Hepatocyte (in vitro differentiated cells): Measurements from ENCODE around the gene KCNJ4. TPM values are rescaled to one million over a fixed set of nuclear protein-coding genes. Genes with fewer than 3 reads are reported as not detected.

ENCODE experiments used
- DNase-seq: peaks from one replicate; pipeline ENCODE4 v3.0.0-alpha.2; 2016; ENCODE audit warnings: low spot score
- H2AFZ ChIP-seq: fragments of 200-600 bp; sonication (generic); 2 replicates; pipeline ENCODE4 v1.6.0; 2016; ENCODE audit warnings: antibody characterized with exemption, mild to moderate bottlenecking
- H3K27ac ChIP-seq: fragments of 200-600 bp; sonication (generic); 2 replicates; pipeline ENCODE4 v1.5.1; 2016; ENCODE audit warnings: mild to moderate bottlenecking
- H3K27me3 ChIP-seq: fragments of 200-600 bp; sonication (generic); 2 replicates; pipeline ENCODE4 v1.6.1; 2016
- H3K36me3 ChIP-seq: fragments of 200-600 bp; sonication (generic); replicated peaks from 2 replicates; pipeline ENCODE4 v1.5.1; 2016; ENCODE audit warnings: low read depth; ENCODE audit not compliant: insufficient read depth
- H3K4me1 ChIP-seq: fragments of 200-600 bp; sonication (generic); 2 replicates; pipeline ENCODE4 v1.5.1; 2016; ENCODE audit warnings: mild to moderate bottlenecking, moderate library complexity; ENCODE audit not compliant: insufficient read depth
- H3K4me2 ChIP-seq: fragments of 200-600 bp; sonication (generic); 2 replicates; pipeline ENCODE4 v1.6.0; 2016
- H3K4me3 ChIP-seq: fragments of 200-600 bp; sonication (generic); 2 replicates; pipeline ENCODE4 v1.5.1; 2016; ENCODE audit warnings: mild to moderate bottlenecking
- H3K79me2 ChIP-seq: fragments of 200-600 bp; sonication (generic); 2 replicates; pipeline ENCODE4 v1.6.0; 2017; ENCODE audit warnings: mild to moderate bottlenecking
- H3K9me2 ChIP-seq: fragments of 200-600 bp; sonication (generic); replicated peaks from 2 replicates; pipeline ENCODE4 v1.6.0; 2017; ENCODE audit warnings: mild to moderate bottlenecking; ENCODE audit not compliant: insufficient read depth
- H3K9me3 ChIP-seq: fragments of 200-600 bp; sonication (generic); 2 replicates; pipeline ENCODE4 v1.5.1; 2016; ENCODE audit warnings: low read depth, mild to moderate bottlenecking
- H4K20me1 ChIP-seq: fragments of 200-600 bp; sonication (generic); 2 replicates; pipeline ENCODE4 v1.6.0; 2016; ENCODE audit warnings: mild to moderate bottlenecking; ENCODE audit not compliant: insufficient read depth, poor library complexity, severe bottlenecking
- EZH2 ChIP-seq: fragments of 200-600 bp; sonication (generic); IDR thresholded peaks from 2 replicates; pipeline ENCODE4 v1.6.1; 2016; ENCODE audit warnings: antibody characterized with exemption, mild to moderate bottlenecking, borderline replicate concordance
- EZH2phosphoT487 ChIP-seq: fragments of 200-600 bp; sonication (generic); IDR thresholded peaks from one replicate; pipeline ENCODE4 v1.6.1; 2018; ENCODE audit warnings: antibody characterized with exemption, mild to moderate bottlenecking, low read depth, moderate library complexity; ENCODE audit not compliant: unreplicated experiment, severe bottlenecking
- WGBS: methylation state at CpG from one replicate; pipeline ENCODE4 v1.1.6; 2016; ENCODE audit warnings: low lambda C conversion rate; ENCODE audit errors: missing lambda C conversion rate; 5-methylcytosine and 5-hydroxymethylcytosine counted together
- polyA plus RNA-seq: library from polyadenylated mRNA; unstranded; fragments of >200 nt; fragmentation: Nextera tagmentation; extraction: Ambion mirVana; gene quantifications from 2 replicates; pipeline ENCODE4 v1.2.1, GENCODE V29; 2016
- total RNA-seq: library from RNA; depleted of rRNA; stranded (reverse); fragments of >200 nt; gene quantifications from 2 replicates; pipeline ENCODE4 v1.2.3, GENCODE V29; 2014
- TF ChIP-seq, protein P1 (sequence below): fragments of 200-600 bp; sonication (generic); IDR thresholded peaks from 2 replicates; pipeline ENCODE4 v1.5.1; 2016; ENCODE audit warnings: antibody characterized with exemption, mild to moderate bottlenecking; ENCODE audit not compliant: poor library complexity

The KCNJ4 gene
- total and polyA plus RNA-seq, 2 experiments from 2014 or later: 0.08 to 0.50 TPM

DNA sequence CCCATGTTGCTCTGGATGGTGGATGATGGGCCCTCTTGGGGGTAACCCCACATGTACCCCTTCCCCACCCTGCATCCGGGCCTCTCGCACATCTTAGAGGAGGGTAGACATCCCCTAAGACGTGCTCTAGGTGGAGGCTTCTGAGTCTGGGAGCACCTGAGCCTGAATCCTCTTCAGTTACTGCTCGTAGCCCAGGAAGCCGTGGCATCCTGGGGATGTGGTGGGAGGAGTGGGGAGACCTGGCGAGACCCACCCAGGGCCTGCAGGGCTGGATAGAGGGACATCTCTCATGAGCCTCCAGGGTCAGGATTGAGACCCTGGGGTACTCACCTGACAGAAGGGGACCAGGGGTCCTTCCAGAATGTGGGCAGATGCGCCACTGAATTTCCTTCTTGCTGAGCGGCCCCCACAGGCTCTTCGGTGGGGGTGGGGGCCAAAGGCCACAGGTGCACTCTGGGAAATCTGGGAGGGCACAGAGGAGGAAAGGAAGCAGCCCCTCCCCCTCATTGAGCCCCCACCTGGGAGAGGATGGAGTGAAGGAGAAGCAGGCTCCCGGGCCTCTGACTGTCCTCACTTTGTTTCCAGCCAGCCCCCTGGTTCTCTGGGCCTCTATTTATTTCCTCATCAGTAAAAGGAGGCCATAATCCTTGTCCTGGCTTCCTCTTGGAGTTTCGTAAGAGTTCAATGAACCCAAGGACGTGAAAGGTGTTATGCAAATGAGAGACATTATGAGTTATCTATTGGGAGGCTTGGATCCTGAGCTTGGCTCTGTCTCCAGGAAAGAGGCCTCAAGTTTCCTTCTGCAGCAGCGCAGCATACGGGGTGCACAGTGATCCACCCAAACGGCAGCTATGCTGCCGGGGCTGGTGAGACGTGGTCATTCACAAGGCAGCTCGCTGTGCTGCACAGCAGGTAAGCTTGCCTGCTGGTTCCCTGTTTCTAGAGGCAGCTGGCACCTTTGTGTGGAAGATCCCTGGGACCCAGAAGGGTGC, 31.2 kb downstream of the KCNJ4 start:
- Histone ChIP-seq H3K9me2 (no peaks in the 10 kb centered on the region), H3K36me3 (no peaks in the 10 kb centered on the region), H3K27ac (peak overlapping the region; percentile 27), H4K20me1 (no peaks in the 10 kb centered on the region), H3K4me1 (peaks cover 4% of the 10 kb centered on the region), H3K79me2 (no peaks in the 10 kb centered on the region), H3K27me3 (no peaks in the 10 kb centered on the region), H2AFZ (no peak overlapping the region), H3K4me3 (no peak overlapping the region), H3K9me3 (no peaks in the 10 kb centered on the region), H3K4me2 (no peak overlapping the region)
- TF ChIP-seq EZH2: no peak
- no peak for TF ChIP-seq EZH2phosphoT487
- TF ChIP-seq, protein P1, sequence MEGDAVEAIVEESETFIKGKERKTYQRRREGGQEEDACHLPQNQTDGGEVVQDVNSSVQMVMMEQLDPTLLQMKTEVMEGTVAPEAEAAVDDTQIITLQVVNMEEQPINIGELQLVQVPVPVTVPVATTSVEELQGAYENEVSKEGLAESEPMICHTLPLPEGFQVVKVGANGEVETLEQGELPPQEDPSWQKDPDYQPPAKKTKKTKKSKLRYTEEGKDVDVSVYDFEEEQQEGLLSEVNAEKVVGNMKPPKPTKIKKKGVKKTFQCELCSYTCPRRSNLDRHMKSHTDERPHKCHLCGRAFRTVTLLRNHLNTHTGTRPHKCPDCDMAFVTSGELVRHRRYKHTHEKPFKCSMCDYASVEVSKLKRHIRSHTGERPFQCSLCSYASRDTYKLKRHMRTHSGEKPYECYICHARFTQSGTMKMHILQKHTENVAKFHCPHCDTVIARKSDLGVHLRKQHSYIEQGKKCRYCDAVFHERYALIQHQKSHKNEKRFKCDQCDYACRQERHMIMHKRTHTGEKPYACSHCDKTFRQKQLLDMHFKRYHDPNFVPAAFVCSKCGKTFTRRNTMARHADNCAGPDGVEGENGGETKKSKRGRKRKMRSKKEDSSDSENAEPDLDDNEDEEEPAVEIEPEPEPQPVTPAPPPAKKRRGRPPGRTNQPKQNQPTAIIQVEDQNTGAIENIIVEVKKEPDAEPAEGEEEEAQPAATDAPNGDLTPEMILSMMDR: no peak
- peak; percentile 58 for DNase-seq
- 81% methylated on average over 16 of the region's 18 CpGs for WGBS

DNA sequence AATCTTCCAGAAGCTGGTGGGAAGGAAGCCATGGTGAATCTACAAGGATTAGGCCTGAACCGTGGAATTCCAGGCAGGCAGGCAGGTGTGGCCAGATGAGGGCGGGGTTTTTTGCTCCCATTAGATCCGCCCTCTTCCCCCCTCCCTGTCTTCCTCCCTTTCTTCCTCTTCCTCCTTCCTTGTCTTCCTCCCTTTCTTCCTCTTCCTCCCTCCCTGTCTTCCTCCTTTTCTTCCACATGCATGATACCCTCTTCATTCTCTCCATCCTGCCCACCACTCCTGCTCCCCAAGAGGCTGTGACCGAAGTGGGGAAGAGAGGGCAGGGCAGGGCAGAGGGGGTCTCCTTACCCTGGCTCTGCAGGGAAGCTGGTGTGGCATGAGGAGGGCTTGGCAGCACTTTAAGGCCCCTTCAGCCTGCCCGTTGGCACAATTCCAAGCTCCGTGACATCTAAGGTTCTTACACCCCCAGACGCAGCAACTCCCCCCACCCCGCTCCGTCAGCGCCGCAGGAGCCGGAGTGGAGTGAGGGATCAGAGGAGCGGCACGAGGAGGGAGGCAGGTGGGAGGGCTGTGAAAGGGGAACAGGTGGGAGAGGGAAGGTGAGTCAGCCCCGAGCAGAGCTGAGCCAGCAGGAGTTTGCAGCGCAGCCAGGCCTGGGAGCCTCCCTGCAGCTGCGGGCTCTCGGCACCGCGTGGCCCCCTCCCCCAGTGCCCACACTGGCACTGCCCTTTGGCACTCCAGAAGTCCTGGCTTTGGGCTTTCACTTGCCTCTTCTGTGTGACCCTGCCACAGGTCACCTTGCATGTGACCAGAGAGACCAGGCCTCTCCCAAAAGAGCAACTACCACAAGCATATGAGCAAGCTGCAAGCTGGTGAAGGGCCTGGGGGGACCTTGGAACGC, 32.1 kb downstream of the KCNJ4 start:
- Histone ChIP-seq H3K9me2 (no peaks in the 10 kb centered on the region), H3K27ac (no peak overlapping the region), H3K4me1 (peaks cover 4% of the 10 kb centered on the region), H3K36me3 (no peaks in the 10 kb centered on the region), H4K20me1 (no peaks in the 10 kb centered on the region), H3K9me3 (no peaks in the 10 kb centered on the region), H3K4me2 (no peak overlapping the region), H3K4me3 (no peak overlapping the region), H3K79me2 (no peaks in the 10 kb centered on the region), H2AFZ (no peak overlapping the region), H3K27me3 (no peaks in the 10 kb centered on the region)
- no peak for DNase-seq
- TF ChIP-seq, protein P1: no peak
- TF ChIP-seq EZH2phosphoT487 (no peak), EZH2 (no peak)
- 86% methylated on average over 21 of the region's 21 CpGs for WGBS

DNA sequence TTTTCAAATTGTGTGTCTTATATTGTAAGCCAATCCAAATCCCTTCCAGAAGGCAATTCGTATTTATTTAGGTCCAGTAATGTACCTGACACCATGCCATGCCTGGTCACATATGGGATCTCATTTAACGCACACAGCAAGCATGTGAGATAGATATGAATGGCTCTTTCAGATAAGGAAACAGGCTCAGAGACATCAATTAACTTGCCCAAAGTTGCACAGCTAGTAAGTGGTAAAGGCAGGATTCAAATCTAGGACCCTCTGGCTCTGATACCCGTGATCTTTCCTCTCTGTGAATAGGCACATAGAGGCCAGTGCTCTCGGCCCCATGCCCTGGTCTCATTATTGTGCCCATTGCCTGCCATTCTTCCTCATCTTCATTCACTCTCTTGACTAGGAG, 34.3 kb downstream of the KCNJ4 start:
- Histone ChIP-seq H3K27me3 (no peaks in the 10 kb centered on the region), H3K4me2 (no peak overlapping the region), H4K20me1 (no peaks in the 10 kb centered on the region), H3K9me3 (no peaks in the 10 kb centered on the region), H3K27ac (no peak overlapping the region), H3K4me3 (no peak overlapping the region), H3K9me2 (no peaks in the 10 kb centered on the region), H2AFZ (no peak overlapping the region), H3K36me3 (no peaks in the 10 kb centered on the region), H3K4me1 (peaks cover 4% of the 10 kb centered on the region), H3K79me2 (no peaks in the 10 kb centered on the region)
- DNase-seq: no peak
- WGBS: 88% methylated on average over 4 of the region's 4 CpGs
- TF ChIP-seq, protein P1: no peak
- no peak for TF ChIP-seq EZH2phosphoT487
- TF ChIP-seq EZH2: no peak
